ENCODE measurements around the gene CNNM1.

Gene CNNM1

GRCh38 chr10:99435986-99436638 is 107.0 kb downstream of the CNNM1 start:
- H3K4me3 ChIP-seq (ENCODE audit: low read depth, low read length), result no peak overlapping the region
- CTCF ChIA-PET, result interaction anchor here (0.7 to 7.6 kb wide), 48 partner anchors 8 to 1010 kb away, joined by 3 to 245 read pairs (median 4); partner anchors contain the start of gene SLC25A28
- POLR2A ChIA-PET, result no interaction called here
- TF ChIP-seq CTCF (IDR thresholded peaks at IDR 0.05; ENCODE audit: insufficient read depth, low read length, missing control alignments), result peak; percentile 34
- DNase-seq (ENCODE audit: low read depth, low spot score), result no peak

- no peak for TF ChIP-seq CTCF (IDR thresholded peaks at IDR 0.05; ENCODE audit: insufficient read depth, low read length, missing control alignments)
- CTCF ChIA-PET, result interaction anchor here (1.0 to 7.6 kb wide), 5 partner anchors 8 to 174 kb away, joined by 3 to 245 read pairs (median 3); no protein-coding TSS in a partner anchor
- POLR2A ChIA-PET, result no interaction called here
- DNase-seq (ENCODE audit: low read depth, low spot score), result no peak
- no peak overlapping the region for H3K4me3 ChIP-seq (ENCODE audit: low read depth, low read length)
Measured at GRCh38 chr10:99438890-99439289, 109.7 kb downstream of the CNNM1 start.

GRCh38 chr10:99442394-99442793 is 113.2 kb downstream of the CNNM1 start:
- no peak for TF ChIP-seq CTCF (IDR thresholded peaks at IDR 0.05; ENCODE audit: insufficient read depth, low read length, missing control alignments)
- ChIA-PET POLR2A (no interaction called here), CTCF (interaction anchor here (3.2 kb wide), 1 partner anchor 170 kb away, joined by 21 read pairs; no protein-coding TSS in a partner anchor)
- no peak for DNase-seq (ENCODE audit: low read depth, low spot score)
- H3K4me3 ChIP-seq (ENCODE audit: low read depth, low read length), result no peak overlapping the region

- H3K4me3 ChIP-seq (ENCODE audit: low read depth, low read length), result no peak overlapping the region
- no peak for DNase-seq (ENCODE audit: low read depth, low spot score)
- ChIA-PET POLR2A (no interaction called here), CTCF (interaction anchor here (1.1 to 5.8 kb wide), 3 partner anchors 8 to 169 kb away, joined by 3 to 37 read pairs (median 21); no protein-coding TSS in a partner anchor)
- no peak for TF ChIP-seq CTCF (IDR thresholded peaks at IDR 0.05; ENCODE audit: insufficient read depth, low read length, missing control alignments)
Measured at GRCh38 chr10:99443500-99443899, 114.3 kb downstream of the CNNM1 start.
